ENCODE measurements around the gene PRPF6. TPM values are rescaled to one million over a fixed set of nuclear protein-coding genes. Genes with fewer than 3 reads are reported as not detected.

The PRPF6 gene
- total RNA-seq, 1 experiment from 2014 or later: 103 TPM

DNA sequence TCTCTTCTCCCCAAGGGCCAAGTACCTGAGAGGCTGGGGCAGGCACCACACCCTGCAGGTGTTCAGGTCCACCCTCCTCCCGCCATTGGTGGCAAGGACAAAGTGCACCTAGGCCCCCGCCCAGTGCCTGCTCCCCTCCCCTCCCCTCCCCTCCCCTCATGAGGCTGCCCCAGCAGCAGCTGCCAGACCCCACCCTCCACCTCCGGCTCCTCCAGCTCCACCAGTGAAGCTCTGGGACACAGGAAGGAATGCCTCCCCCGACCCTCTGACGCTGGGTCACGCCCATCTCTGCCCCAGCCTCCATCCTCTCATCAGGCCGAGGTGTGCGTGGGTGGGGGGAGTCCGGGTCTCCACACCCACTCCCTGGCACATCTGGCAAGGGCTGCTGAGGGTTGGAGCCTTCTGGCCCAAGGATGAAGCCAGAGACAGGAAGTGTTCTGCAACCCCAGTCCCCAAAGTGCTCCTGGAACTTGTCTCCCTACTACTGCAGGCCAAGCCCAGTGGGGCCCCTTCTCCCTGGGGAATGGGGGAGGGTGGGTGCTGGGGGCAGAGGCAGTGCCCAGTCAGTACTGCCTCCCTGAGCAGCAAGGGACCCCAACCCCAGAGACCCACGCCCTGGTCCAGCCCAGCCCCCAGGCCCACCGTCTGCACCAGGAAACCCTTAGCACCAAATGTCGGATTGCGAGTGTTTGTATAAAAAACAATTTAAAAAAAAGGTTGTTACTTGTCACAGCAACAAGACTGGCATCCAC, 23.1 kb upstream of the PRPF6 start:
- TF ChIP-seq, protein P1, sequence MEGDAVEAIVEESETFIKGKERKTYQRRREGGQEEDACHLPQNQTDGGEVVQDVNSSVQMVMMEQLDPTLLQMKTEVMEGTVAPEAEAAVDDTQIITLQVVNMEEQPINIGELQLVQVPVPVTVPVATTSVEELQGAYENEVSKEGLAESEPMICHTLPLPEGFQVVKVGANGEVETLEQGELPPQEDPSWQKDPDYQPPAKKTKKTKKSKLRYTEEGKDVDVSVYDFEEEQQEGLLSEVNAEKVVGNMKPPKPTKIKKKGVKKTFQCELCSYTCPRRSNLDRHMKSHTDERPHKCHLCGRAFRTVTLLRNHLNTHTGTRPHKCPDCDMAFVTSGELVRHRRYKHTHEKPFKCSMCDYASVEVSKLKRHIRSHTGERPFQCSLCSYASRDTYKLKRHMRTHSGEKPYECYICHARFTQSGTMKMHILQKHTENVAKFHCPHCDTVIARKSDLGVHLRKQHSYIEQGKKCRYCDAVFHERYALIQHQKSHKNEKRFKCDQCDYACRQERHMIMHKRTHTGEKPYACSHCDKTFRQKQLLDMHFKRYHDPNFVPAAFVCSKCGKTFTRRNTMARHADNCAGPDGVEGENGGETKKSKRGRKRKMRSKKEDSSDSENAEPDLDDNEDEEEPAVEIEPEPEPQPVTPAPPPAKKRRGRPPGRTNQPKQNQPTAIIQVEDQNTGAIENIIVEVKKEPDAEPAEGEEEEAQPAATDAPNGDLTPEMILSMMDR (conservative IDR thresholded peaks at IDR 0.05): no peak
- TF ChIP-seq EZH2 (IDR thresholded peaks at IDR 0.05; ENCODE audit: low read depth): no peak
- Histone ChIP-seq H3K9me3 (ENCODE audit: insufficient read depth, low read depth) (no peaks in the 10 kb centered on the region), H2AFZ (0 out of 2 replicates have a peak overlapping the region, but pooled peaks have one; percentile 67), H3K79me2 (ENCODE audit: low read depth) (peaks cover 33% of the 10 kb centered on the region), H3K4me3 (peak overlapping the region; percentile 74), H3K27ac (peak overlapping the region; percentile 65), H3K36me3 (ENCODE audit: low read depth) (no peaks in the 10 kb centered on the region), H3K9me2 (ENCODE audit: insufficient read depth) (no peaks in the 10 kb centered on the region), H3K4me2 (peak overlapping the region; percentile 79), H3K4me1 (replicated peaks; ENCODE audit: insufficient read depth) (peaks cover 26% of the 10 kb centered on the region; the same call in 1 of the 2 replicates), H3K27me3 (ENCODE audit: insufficient read depth, low read depth) (no peaks in the 10 kb centered on the region), H4K20me1 (ENCODE audit: insufficient read depth) (peaks cover 25% of the 10 kb centered on the region), H3F3A (ENCODE audit: insufficient read depth, low read depth) (peaks cover 24% of the 10 kb centered on the region)
- CTCF ChIA-PET: no interaction called here
- DNase-seq: peak; percentile 73 to 93
- TSS peak; percentile 36 for BruUV-seq (replicated peaks)
- POLR2A ChIA-PET (ENCODE audit: unreplicated experiment): interaction anchor here (0.7 to 1.1 kb wide), 4 partner anchors 73 to 384 kb away, joined by 3 to 8 read pairs (median 4); partner anchors contain the start of gene HELZ2
- intact Hi-C loops (cut with micrococcal nuclease; ENCODE audit: unreplicated experiment): loop anchor here (1.0 to 5.0 kb wide), 6 partner anchors 15 to 251 kb away; partner anchors contain the start of genes ARFRP1, DNAJC5, TCEA2 and TPD52L2

DNA sequence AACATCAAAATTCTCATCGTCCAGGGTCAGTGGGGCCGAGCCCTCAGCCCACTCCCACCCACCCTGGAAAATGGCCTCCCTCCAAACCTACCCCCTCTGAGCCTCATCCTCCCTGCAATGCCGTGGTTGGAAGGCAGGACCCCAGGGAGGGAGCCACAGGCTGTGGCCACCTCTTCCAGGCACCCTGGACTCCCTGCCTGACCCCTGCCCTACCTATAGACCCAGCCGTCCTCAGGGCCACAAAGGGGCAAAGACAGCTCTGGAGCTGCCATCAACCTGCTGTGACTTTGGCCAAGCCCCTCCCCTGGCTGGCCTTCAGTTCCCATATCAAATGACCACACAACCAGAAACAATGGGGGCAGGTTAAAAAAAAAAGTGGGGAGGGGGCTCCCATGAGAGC, 22.5 kb upstream of the PRPF6 start:
- no peaks in the 10 kb centered on the region for H3K9me2 ChIP-seq (ENCODE audit: insufficient read depth)
- H3K4me2 ChIP-seq: no peak overlapping the region
- CTCF ChIA-PET: interaction anchor here (0.7 kb wide), 1 partner anchor 430 kb away, joined by 3 read pairs; no protein-coding TSS in a partner anchor
- peaks cover 19% of the 10 kb centered on the region for H4K20me1 ChIP-seq (ENCODE audit: insufficient read depth)
- no peak for DNase-seq
- H3K36me3 ChIP-seq (ENCODE audit: low read depth): no peaks in the 10 kb centered on the region
- BruUV-seq (replicated peaks): no TSS peak
- peaks cover 27% of the 10 kb centered on the region for H3K79me2 ChIP-seq (ENCODE audit: low read depth)
- H3K27ac ChIP-seq: no peak overlapping the region
- intact Hi-C loops (cut with micrococcal nuclease; ENCODE audit: unreplicated experiment): loop anchor here (5.0 kb wide), 2 partner anchors 61 to 164 kb away; partner anchors contain the start of gene DNAJC5
- H3F3A ChIP-seq (ENCODE audit: insufficient read depth, low read depth): peaks cover 19% of the 10 kb centered on the region
- H3K4me3 ChIP-seq: no peak overlapping the region
- no peaks in the 10 kb centered on the region for H3K9me3 ChIP-seq (ENCODE audit: insufficient read depth, low read depth)
- POLR2A ChIA-PET (ENCODE audit: unreplicated experiment): interaction anchor here (0.6 kb wide), 1 partner anchor 94 kb away, joined by 3 read pairs; no protein-coding TSS in a partner anchor
- TF ChIP-seq EZH2 (IDR thresholded peaks at IDR 0.05; ENCODE audit: low read depth): no peak
- TF ChIP-seq, protein P1 (conservative IDR thresholded peaks at IDR 0.05): no peak
- no peaks in the 10 kb centered on the region for H3K27me3 ChIP-seq (ENCODE audit: insufficient read depth, low read depth)
- peaks cover 26% of the 10 kb centered on the region; the same call in 1 of the 2 replicates for H3K4me1 ChIP-seq (replicated peaks; ENCODE audit: insufficient read depth)
- H2AFZ ChIP-seq: no peak overlapping the region

DNA sequence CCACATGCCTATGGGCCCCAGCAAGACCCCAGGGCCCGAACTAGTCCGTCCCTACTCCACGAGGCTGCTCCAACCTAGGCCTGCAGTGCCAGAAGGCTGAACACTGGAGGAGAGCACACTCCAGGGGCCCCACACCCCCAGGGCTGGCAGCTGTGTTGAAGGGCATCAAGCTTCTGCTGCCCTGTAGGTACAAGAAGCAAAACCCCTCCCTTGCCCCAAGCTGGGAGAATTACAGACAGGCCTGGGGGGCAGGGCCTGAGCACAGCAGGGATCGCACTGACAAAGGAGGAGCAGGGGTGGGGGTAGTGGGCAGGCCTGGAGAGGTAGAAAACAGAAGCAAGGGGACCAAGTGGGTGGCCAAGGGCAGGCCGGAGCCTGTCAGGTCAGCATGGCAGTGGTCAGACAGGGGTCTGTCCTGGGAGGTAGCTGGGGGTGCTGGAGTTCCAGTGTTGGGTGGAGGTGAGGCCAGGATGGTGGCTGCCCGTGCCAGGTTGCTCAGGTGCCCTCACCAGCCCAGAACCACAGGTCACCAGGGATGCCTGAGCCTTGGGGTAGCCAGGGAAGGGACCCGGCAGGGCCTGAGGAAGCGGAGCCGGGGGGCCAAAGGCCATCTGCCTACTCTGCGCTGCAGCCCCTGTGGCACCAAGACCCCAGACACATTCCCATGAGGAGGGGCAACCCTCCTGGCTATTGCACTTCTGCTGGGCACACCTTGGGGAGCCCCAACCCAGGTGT, 21.8 kb upstream of the PRPF6 start:
- H3K4me1 ChIP-seq (replicated peaks; ENCODE audit: insufficient read depth): peaks cover 24% of the 10 kb centered on the region; the same call in 1 of the 2 replicates
- no TSS peak for BruUV-seq (replicated peaks)
- no peaks in the 10 kb centered on the region for H3K36me3 ChIP-seq (ENCODE audit: low read depth)
- no peak overlapping the region for H3K4me2 ChIP-seq
- ChIA-PET CTCF (interaction anchor here (0.7 kb wide), 1 partner anchor 430 kb away, joined by 3 read pairs; no protein-coding TSS in a partner anchor), POLR2A (ENCODE audit: unreplicated experiment) (interaction anchor here (0.6 kb wide), 2 partner anchors 95 to 244 kb away, joined by 3 to 23 read pairs; no protein-coding TSS in a partner anchor)
- no peaks in the 10 kb centered on the region for H3K27me3 ChIP-seq (ENCODE audit: insufficient read depth, low read depth)
- no peak for DNase-seq
- intact Hi-C loops (cut with micrococcal nuclease; ENCODE audit: unreplicated experiment): loop anchor here (5.0 kb wide), 2 partner anchors 62 to 163 kb away; partner anchors contain the start of gene DNAJC5
- peaks cover 20% of the 10 kb centered on the region for H3K79me2 ChIP-seq (ENCODE audit: low read depth)
- H4K20me1 ChIP-seq (ENCODE audit: insufficient read depth): peaks cover 12% of the 10 kb centered on the region
- H3K4me3 ChIP-seq: no peak overlapping the region
- peaks cover 14% of the 10 kb centered on the region; the same call in 1 of the 2 replicates for H3F3A ChIP-seq (ENCODE audit: insufficient read depth, low read depth)
- TF ChIP-seq EZH2 (IDR thresholded peaks at IDR 0.05; ENCODE audit: low read depth): no peak
- TF ChIP-seq, protein P1 (conservative IDR thresholded peaks at IDR 0.05): no peak
- H3K9me2 ChIP-seq (ENCODE audit: insufficient read depth): no peaks in the 10 kb centered on the region
- H3K9me3 ChIP-seq (ENCODE audit: insufficient read depth, low read depth): no peaks in the 10 kb centered on the region
- no peak overlapping the region for H3K27ac ChIP-seq
- H2AFZ ChIP-seq: no peak overlapping the region

Measured in PC-9 (cell line).